ENCODE data around the gene SLC4A4.

SLC4A4 gene

DNA sequence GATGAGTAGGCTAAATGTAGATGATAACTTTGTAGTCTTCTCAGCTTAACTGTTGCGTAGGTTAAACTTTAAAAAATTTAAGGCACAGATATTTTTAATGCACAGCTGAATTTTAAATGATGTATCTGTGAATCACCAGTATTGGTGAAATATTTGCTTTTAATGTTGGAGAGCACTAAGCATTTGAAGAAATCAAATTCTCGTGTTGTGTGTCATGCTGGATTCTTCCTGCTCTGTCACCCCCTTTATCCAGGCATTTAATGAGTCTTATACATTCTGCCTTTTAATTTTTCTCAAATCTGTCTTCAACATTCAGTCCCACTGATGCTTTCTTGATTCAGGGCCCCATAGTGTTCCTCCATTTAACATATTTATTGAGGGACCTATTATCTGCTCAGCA is 76.7 kb downstream of the SLC4A4 start:
- DNase-seq (ENCODE audit: low read depth), result no peak

- DNase-seq (ENCODE audit: low read depth), result no peak
Observed at GRCh38 chr4:71417150-71417549, 78.3 kb downstream of the SLC4A4 start.

DNA sequence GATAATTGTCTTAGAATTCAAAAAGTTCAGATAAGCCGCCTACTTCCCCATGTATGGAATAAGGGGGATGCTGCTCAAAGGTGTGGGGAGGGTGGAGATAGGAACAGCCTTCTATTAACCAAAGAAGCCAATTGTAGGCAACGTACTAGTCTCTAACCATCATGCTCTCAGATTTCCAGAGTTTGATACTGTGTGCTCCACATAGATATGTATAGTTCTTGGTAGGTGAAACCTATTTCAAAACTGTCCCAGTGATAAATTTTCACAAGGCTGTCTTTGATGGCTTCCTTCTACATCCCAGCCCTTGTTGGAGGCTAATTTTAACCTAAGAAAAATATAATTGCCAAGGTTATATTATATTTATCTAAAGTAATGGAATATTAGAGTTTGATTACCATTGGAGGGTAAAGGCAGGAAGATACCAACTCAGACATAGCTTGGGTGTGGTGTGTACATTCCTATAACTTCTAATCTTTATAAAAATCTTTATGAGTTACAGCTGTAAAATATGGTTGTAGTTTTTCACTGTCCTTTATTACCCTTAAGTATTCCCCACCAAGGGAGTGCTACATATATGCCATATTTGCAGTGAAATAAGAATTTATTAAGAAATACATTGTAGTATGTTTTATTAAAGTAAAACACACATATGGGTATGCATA is 87.7 kb downstream of the SLC4A4 start:
- DNase-seq (ENCODE audit: low read depth), result no peak

DNA sequence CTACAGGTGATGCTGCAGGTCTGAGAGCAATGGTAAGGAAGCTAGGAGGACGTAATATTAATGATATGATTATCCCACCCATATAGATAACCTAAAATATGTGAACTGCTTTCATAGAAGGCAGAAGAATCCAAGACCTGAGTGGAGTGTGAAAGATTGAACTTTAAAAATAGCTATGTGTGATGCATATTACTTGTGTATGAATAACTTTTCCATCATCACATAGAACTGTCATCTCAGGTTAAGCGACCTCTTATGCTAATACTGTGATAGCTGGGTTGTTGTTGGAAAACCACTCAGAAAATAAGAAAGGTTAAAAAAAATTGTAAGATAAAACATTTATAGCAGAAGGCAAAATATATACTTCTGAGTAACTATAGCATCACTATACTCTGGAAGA is 90.3 kb downstream of the SLC4A4 start:
- no peak for DNase-seq (ENCODE audit: low read depth)

GRCh38 chr4:71429962-71430361 is 91.1 kb downstream of the SLC4A4 start:
- DNase-seq (ENCODE audit: low read depth), result no peak

DNA sequence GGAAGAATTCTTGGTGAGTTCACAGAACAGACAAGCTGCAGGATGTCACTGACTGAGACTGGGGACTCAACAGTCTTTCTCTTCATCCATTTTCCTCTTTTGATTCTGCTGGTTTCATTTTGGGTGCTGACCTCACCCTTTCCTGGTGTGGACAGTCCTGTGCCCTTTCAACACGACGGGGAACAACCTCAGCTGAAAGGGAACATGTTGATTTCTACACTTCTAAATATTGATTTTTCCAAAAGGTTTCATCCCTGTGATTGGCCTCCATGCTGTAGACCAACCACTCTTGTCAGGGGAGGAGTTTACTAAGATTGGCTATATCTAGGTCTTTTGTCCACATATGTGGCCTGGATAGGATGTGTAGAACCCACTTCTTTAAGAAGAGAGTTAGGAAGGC is 91.8 kb downstream of the SLC4A4 start:
- DNase-seq (ENCODE audit: low read depth), result no peak

DNA sequence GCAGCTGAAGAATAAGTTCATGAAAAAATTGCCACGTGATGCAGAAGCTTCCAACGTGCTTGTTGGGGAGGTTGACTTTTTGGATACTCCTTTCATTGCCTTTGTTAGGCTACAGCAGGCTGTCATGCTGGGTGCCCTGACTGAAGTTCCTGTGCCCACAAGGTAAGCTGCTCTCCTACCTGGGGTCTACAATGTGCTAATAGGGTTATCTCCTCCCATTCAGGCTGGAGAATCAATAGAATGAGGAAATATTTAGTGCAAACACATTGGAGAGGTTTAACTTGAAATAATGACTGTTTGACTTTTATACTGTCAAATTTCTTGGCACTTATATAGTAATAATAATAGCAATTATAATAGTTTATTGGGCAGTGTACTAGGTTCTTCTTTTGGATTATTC is 101.8 kb downstream of the SLC4A4 start:
- DNase-seq (ENCODE audit: low read depth), result no peak

DNA sequence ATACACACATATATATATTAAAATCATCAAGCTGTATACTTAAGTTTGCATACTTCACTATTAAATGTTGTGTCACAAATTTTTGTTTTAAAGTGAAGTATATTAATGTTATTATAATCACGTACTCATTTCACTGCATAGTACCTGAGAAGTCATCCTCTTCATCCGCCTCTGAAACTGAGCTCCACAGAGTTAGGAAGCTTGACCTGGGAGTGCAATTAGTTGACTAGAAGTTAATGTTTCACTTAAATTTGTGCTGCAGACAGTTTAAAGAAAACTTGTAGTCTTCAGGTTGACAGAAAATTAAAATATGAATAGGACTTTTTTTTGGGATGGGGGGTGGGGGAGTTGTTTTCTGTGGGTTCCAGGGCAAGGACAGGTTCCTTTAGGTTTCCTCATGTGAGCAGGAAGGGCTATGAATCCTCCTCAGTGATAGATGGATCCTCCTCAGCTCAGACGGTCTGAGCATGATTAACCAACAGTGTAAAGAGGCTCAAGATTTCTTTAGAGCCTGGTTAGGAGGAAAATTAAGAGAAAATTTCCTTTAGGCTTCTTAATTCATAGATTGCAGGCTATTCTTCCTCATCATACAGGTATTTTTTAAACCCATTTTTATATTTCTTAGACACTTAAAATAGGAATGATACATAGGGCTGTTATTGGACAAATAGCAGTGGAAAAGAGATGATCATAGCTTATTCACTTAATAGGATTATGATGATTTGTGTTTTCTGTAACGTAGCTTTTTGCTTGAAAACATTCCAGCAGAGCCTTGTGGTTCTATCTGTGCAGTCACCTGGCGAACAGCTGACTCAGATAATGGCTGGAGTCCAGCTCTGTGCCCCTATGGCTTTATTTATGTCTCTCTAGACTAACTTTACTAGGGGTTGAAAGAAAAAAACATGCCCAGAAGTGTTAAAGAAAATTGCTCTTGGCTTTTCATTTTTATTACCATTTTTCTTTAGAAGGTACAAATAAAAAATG is 102.7 kb downstream of the SLC4A4 start:
- no peak for DNase-seq (ENCODE audit: low read depth)

DNA sequence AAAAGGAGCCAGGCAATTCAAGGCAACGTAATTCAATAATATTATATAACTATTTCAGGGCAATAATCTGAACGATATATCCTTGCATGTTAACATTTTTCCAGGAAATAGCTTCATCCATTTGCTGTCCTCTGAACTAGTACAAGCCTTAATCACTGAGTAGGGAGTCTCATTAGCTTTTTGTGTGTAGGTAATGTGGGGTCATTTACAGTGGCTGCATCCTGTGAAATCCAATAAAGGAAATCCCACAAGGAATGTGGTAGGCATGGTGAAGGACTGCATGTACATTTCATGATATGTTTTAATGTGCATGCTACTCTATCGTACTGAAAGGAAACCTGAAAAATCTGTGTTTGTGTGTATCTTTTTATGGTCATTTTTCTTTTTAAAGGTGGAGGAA is 103.5 kb downstream of the SLC4A4 start:
- no peak for DNase-seq (ENCODE audit: low read depth)

GRCh38 chr4:71444395-71444794 is 105.6 kb downstream of the SLC4A4 start:
- no peak for DNase-seq (ENCODE audit: low read depth)

GRCh38 chr4:71445811-71446210 is 107.0 kb downstream of the SLC4A4 start:
- DNase-seq (ENCODE audit: low read depth), result no peak

DNA sequence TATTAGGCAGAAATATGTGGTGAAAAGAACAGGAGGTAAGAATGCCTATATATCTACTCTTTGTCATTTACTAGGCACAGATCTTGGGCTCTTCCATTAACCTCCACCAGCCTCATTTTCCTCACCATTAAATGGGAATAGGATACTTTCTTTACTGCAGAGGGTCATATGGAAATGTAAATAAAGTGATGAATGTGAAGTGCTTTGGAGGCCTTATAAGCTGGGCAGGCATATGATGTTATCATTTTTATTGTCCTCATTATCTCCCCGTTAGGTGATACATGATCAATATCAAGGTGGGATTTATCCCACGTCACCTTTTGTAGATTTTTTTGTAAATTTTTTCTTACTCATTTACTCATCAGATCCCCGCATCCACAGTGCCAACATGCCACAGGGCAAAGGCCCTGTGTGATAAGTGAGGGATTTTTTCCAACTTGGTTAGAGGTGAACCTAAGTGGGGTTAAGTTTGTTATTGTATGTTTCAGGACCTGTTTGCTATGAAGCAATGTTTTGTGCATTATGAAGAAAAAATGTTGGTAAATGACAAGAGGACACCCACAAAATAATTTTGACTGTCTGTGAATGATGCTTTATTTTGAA is 107.8 kb downstream of the SLC4A4 start:
- DNase-seq (ENCODE audit: low read depth), result no peak

- DNase-seq (ENCODE audit: low read depth), result no peak
Observed at GRCh38 chr4:71449040-71449439, 110.2 kb downstream of the SLC4A4 start.

GRCh38 chr4:71449878-71450277 is 111.1 kb downstream of the SLC4A4 start:
- no peak for DNase-seq (ENCODE audit: low read depth)

- no peak for DNase-seq (ENCODE audit: low read depth)
Observed at GRCh38 chr4:71453531-71453930, 114.7 kb downstream of the SLC4A4 start.

GRCh38 chr4:71456841-71457240 is 118.0 kb downstream of the SLC4A4 start:
- DNase-seq (ENCODE audit: low read depth), result no peak

GRCh38 chr4:71460371-71460770 is 121.6 kb downstream of the SLC4A4 start:
- no peak for DNase-seq (ENCODE audit: low read depth)

- DNase-seq (ENCODE audit: low read depth), result no peak
Observed at GRCh38 chr4:71461422-71461821, 122.6 kb downstream of the SLC4A4 start.

DNA sequence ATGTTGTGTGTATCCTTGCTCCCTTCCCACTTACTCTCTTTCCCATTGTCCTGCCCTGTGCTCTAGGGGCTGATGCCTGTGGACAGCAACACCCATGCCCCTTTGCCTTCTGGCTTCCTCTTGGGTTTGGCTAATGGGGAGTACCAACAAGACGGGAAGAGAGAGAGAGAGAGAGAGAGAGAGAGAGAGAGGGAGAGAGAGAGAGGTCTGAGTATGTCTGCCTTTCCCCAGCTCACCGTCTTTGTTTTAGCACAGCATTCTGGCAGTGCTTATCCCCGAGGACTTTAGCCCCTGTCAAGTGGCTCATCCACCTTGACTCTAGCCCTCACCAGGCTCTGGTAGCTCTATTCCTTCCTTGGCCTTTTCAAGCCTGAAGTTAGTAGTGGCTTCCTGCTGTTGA is 128.0 kb downstream of the SLC4A4 start:
- DNase-seq (ENCODE audit: low read depth), result no peak

GRCh38 chr4:71468116-71468710 is 129.4 kb downstream of the SLC4A4 start:
- DNase-seq (ENCODE audit: low read depth), result no peak

GRCh38 chr4:71469541-71469940 is 130.7 kb downstream of the SLC4A4 start:
- DNase-seq (ENCODE audit: low read depth), result no peak

GRCh38 chr4:71470524-71470923 is 131.7 kb downstream of the SLC4A4 start:
- no peak for DNase-seq (ENCODE audit: low read depth)

GRCh38 chr4:71472946-71473345 is 134.1 kb downstream of the SLC4A4 start:
- no peak for DNase-seq (ENCODE audit: low read depth)

Measured in activated T-cell treated with anti-CD3 and anti-CD28 coated beads for 48 hours (primary cell).